GM12873 (cell line): ENCODE results near the gene MIGA1.

Source experiments
- CTCF ChIP-seq: IDR thresholded peaks from 2 replicates; pipeline ENCODE4 v1.5.1; 2012; ENCODE audit warnings: low read depth, mild to moderate bottlenecking, moderate library complexity, low read length, control low read depth; ENCODE audit not compliant: insufficient read depth; ENCODE audit errors: missing control alignments

The MIGA1 gene

GRCh38 chr1:77846966-77847365 is 67.5 kb downstream of the MIGA1 start:
- no peak for TF ChIP-seq CTCF

GRCh38 chr1:77847621-77848080 is 68.2 kb downstream of the MIGA1 start:
- TF ChIP-seq CTCF: no peak

- TF ChIP-seq CTCF: no peak
Observed at GRCh38 chr1:77850082-77850481, 70.6 kb downstream of the MIGA1 start.

GRCh38 chr1:77857552-77857951 is 78.1 kb downstream of the MIGA1 start:
- TF ChIP-seq CTCF: no peak

- no peak for TF ChIP-seq CTCF
Observed at GRCh38 chr1:77858725-77859124, 79.3 kb downstream of the MIGA1 start.

- TF ChIP-seq CTCF: no peak
Observed at GRCh38 chr1:77859248-77859647, 79.8 kb downstream of the MIGA1 start.

DNA sequence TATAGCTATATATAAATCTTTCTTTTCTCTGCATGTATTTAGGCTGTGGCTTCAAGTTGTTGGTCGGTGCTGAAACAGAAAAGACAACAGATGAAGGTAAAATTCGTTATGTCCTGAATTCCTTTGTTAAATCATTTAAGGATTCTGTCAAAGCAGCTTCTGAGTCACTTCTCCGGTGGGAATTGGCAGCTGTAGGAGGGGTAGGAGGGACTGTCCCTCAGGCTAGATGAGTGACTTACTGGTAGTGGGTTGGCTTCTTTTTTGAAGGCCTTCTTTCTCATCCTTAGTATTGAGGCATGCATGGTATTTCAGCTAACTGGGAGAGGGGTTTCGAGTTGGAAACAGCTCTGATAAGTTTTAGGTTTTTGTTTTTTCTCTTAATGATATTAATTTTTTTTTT is 86.8 kb downstream of the MIGA1 start:
- no peak for TF ChIP-seq CTCF

DNA sequence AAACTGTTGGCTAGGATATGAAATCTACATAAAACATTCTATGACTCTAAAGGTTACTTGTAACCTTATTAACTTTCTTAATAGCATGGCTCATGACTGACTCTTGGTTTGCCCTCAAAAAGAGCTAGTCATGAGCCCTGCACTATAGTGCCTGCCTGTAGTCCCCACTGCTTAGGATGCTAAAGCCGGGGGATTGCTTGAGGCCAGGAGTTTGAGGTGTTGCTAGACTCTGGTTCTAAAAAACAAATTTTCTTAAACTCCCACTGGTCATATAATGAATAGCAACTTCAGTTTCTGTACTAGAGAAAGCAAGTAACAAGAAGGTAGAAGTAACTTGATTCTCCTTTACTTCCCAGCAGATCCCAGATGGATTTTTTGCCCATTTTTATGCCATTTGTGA is 93.2 kb downstream of the MIGA1 start:
- no peak for TF ChIP-seq CTCF
